Measurements from ENCODE around the gene ESF1. TPM values are rescaled to one million over a fixed set of nuclear protein-coding genes. Genes with fewer than 3 reads are reported as not detected.

The ESF1 gene
- total and polyA plus RNA-seq, 10 of the 15 experiments (the other 5 are each of a cell fraction or from before 2014, with no cell fraction given): 9.2 to 36.2 (median 18.4) TPM

GRCh38 chr20:13671512-13671911 is 113.2 kb downstream of the ESF1 start:
- no peaks in the 10 kb centered on the region for H3K79me2 ChIP-seq (ENCODE audit: control insufficient read depth, insufficient read depth, low read length)
- H3K27ac ChIP-seq (ENCODE audit: control insufficient read depth, insufficient read depth): no peak overlapping the region
- WGBS (ENCODE audit: insufficient coverage, insufficient replicate concordance, low lambda C conversion rate, missing lambda C conversion rate): 21% methylated on average over 2 of the region's 2 CpGs
- ChIA-PET POLR2A (no interaction called here), CTCF (interaction anchor here (0.6 to 1.0 kb wide), 3 partner anchors 11 to 534 kb away, joined by 3 to 5 read pairs (median 4); no protein-coding TSS in a partner anchor), RAD21 (ENCODE audit: unreplicated experiment) (no interaction called here), SMC1A (ENCODE audit: uncharacterized antibody, unreplicated experiment) (interaction anchor here (0.6 kb wide), 3 partner anchors 21 to 1738 kb away, joined by 3 read pairs; no protein-coding TSS in a partner anchor)
- no peak overlapping the region for H3K4me2 ChIP-seq (ENCODE audit: control insufficient read depth, insufficient read depth)
- H3K36me3 ChIP-seq (ENCODE audit: control insufficient read depth in 2 of 2, insufficient read depth in 2 of 2, low read length in 1 of 2): no peaks in the 10 kb centered on the region
- H2AFZ ChIP-seq (ENCODE audit: control insufficient read depth, low read depth, low read length): no peak overlapping the region
- ATAC-seq (no peak), DNase-seq (ENCODE audit: low read depth, low spot score) (no peak), FAIRE-seq (no peak)
- H3K9ac ChIP-seq (ENCODE audit: control insufficient read depth, insufficient read depth, low read length): no peak overlapping the region
- intact Hi-C loops (cut with micrococcal nuclease; ENCODE audit: unreplicated experiment): no loop called here
- TF ChIP-seq EZH2 (IDR thresholded peaks at IDR 0.05; ENCODE audit: borderline replicate concordance, control insufficient read depth, low read depth, low read length) (no peak), YBX1 (IDR thresholded peaks at IDR 0.05) (no peak), STAT3 (IDR thresholded peaks at IDR 0.05; ENCODE audit: low read depth, low read length) (no peak)
- in situ Hi-C loops (cut with MboI): no loop called here
- no peaks in the 10 kb centered on the region; a peak in 1 of 4 replicates for H3K27me3 ChIP-seq (replicated peaks in 1 of 2; ENCODE audit: control insufficient read depth in 2 of 2, insufficient read depth in 2 of 2, low read length in 1 of 2)
- H3K9me3 ChIP-seq (replicated peaks; ENCODE audit: control insufficient read depth, insufficient read depth, low read length): no peaks in the 10 kb centered on the region; the same call in 2 of the 3 replicates
- no TSS peak for BruUV-seq (replicated peaks)
- no peaks in the 10 kb centered on the region for H4K20me1 ChIP-seq (ENCODE audit: control insufficient read depth, insufficient read depth)
- H3K4me1 ChIP-seq (ENCODE audit: control insufficient read depth, insufficient read depth, low read length): peaks cover 4% of the 10 kb centered on the region
- H3K4me3 ChIP-seq: no peak overlapping the region

GRCh38 chr20:13670160-13670559 is 114.6 kb downstream of the ESF1 start:
- no peaks in the 10 kb centered on the region; a peak in 1 of 4 replicates for H3K27me3 ChIP-seq (replicated peaks in 1 of 2; ENCODE audit: control insufficient read depth in 2 of 2, insufficient read depth in 2 of 2, low read length in 1 of 2)
- no peaks in the 10 kb centered on the region for H3K79me2 ChIP-seq (ENCODE audit: control insufficient read depth, insufficient read depth, low read length)
- ChIA-PET CTCF (interaction anchor here (1.5 kb wide), 1 partner anchor 10 kb away, joined by 4 read pairs; no protein-coding TSS in a partner anchor), POLR2A (no interaction called here), SMC1A (ENCODE audit: uncharacterized antibody, unreplicated experiment) (interaction anchor here (0.6 to 1.5 kb wide), 5 partner anchors 9 to 134 kb away, joined by 3 to 5 read pairs (median 3); no protein-coding TSS in a partner anchor), RAD21 (ENCODE audit: unreplicated experiment) (no interaction called here)
- TF ChIP-seq RUNX3 (IDR thresholded peaks at IDR 0.05; ENCODE audit: low read length) (peak; percentile 10; the same call in 1 of the 2 replicates), NFYA (IDR thresholded peaks at IDR 0.05; ENCODE audit: borderline replicate concordance, low read depth, low read length) (no peak), LARP7 (IDR thresholded peaks at IDR 0.05) (no peak)
- no peak overlapping the region for H2AFZ ChIP-seq (ENCODE audit: control insufficient read depth, low read depth, low read length)
- H3K4me3 ChIP-seq: no peak overlapping the region
- H3K36me3 ChIP-seq (ENCODE audit: control insufficient read depth in 2 of 2, insufficient read depth in 2 of 2, low read length in 1 of 2): no peaks in the 10 kb centered on the region
- intact Hi-C loops (cut with micrococcal nuclease; ENCODE audit: unreplicated experiment): no loop called here
- FAIRE-seq (no peak), DNase-seq (ENCODE audit: low read depth, low spot score) (no peak), ATAC-seq (peak; percentile 33; the same call in 2 of the 3 replicates)
- no peaks in the 10 kb centered on the region for H4K20me1 ChIP-seq (ENCODE audit: control insufficient read depth, insufficient read depth)
- H3K9me3 ChIP-seq (replicated peaks; ENCODE audit: control insufficient read depth, insufficient read depth, low read length): no peaks in the 10 kb centered on the region; the same call in 2 of the 3 replicates
- no peak overlapping the region for H3K27ac ChIP-seq (ENCODE audit: control insufficient read depth, insufficient read depth)
- H3K4me2 ChIP-seq (ENCODE audit: control insufficient read depth, insufficient read depth): no peak overlapping the region
- in situ Hi-C loops (cut with MboI): no loop called here
- no TSS peak for BruUV-seq (replicated peaks)
- peaks cover 4% of the 10 kb centered on the region for H3K4me1 ChIP-seq (ENCODE audit: control insufficient read depth, insufficient read depth, low read length)
- H3K9ac ChIP-seq (ENCODE audit: control insufficient read depth, insufficient read depth, low read length): no peak overlapping the region

Data from GM12878 (cell line).